Measurements from ENCODE around the gene CAND2. TPM values are rescaled to one million over a fixed set of nuclear protein-coding genes. Genes with fewer than 3 reads are reported as not detected.
A peak's percentile ranks its signal among the peaks of the same experiment; 100 is the strongest.

Gene CAND2
- total RNA-seq, 4 donors from 2014 or later = 10.8 to 26.8 (median 19.6) TPM

DNA sequence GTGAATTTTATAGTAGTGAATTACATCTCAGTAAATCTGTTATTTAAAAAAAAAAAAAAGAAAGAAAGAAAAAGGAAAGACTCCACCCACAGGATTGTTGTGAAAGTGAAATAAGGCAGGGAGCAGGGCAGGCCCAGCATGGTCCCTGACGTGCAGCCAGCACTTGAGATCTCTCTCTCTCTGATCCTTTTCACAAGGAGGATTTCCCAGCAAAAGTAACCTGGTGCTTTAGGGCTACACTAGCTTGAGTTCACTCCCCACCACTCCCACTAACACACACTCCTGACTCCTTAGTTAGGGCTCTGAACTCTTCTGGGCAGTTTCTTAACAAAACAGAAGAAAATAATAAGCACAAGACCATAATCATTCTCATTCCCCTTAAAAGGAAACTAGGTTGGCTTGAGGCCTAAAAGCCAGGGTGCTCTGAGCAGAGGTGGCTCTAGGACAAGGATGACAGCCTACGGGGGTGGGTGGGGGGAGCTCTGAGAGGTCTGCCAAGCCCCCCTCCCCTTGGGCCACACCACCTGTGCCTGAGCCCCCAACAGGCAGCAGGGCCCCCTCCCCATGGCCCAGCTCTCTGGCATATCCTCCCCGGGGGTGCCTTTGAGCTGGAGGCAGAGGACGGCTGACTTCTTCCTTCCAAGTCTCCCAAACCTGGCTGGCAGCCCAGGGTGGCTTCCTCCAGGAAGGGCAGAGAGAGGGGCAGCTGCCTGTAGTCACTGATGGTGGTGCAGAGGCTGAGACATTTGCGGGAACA, 38.3 kb upstream of the CAND2 start:
- TF ChIP-seq POLR2A (IDR thresholded peaks at IDR 0.05; ENCODE audit: low read depth) (no peak), EP300 (IDR thresholded peaks at IDR 0.05) (no peak), POLR2AphosphoS5 (IDR thresholded peaks at IDR 0.05) (peak; percentile 12 to 38)
- TF ChIP-seq, protein P1, sequence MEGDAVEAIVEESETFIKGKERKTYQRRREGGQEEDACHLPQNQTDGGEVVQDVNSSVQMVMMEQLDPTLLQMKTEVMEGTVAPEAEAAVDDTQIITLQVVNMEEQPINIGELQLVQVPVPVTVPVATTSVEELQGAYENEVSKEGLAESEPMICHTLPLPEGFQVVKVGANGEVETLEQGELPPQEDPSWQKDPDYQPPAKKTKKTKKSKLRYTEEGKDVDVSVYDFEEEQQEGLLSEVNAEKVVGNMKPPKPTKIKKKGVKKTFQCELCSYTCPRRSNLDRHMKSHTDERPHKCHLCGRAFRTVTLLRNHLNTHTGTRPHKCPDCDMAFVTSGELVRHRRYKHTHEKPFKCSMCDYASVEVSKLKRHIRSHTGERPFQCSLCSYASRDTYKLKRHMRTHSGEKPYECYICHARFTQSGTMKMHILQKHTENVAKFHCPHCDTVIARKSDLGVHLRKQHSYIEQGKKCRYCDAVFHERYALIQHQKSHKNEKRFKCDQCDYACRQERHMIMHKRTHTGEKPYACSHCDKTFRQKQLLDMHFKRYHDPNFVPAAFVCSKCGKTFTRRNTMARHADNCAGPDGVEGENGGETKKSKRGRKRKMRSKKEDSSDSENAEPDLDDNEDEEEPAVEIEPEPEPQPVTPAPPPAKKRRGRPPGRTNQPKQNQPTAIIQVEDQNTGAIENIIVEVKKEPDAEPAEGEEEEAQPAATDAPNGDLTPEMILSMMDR (IDR thresholded peaks at IDR 0.05) = no peak
- Histone ChIP-seq H3K4me3 (no peak overlapping the region), H3K27me3 (no peaks in the 10 kb centered on the region), H3K36me3 (no peaks in the 10 kb centered on the region), H3K4me1 (peaks cover 14 to 23% (median 20%) of the 10 kb centered on the region in 4 donors), H3K9me3 (no peaks in the 10 kb centered on the region), H3K27ac (replicated peaks in 1 of 4) (peak overlapping the region; percentile 72 to 80 (median 78))
- intact Hi-C loops (cut with DNase I) = no loop called here
- 11% methylated on average over 5 of the region's 5 CpGs for WGBS
- no peak for DNase-seq (ENCODE audit: extremely low spot score)

DNA sequence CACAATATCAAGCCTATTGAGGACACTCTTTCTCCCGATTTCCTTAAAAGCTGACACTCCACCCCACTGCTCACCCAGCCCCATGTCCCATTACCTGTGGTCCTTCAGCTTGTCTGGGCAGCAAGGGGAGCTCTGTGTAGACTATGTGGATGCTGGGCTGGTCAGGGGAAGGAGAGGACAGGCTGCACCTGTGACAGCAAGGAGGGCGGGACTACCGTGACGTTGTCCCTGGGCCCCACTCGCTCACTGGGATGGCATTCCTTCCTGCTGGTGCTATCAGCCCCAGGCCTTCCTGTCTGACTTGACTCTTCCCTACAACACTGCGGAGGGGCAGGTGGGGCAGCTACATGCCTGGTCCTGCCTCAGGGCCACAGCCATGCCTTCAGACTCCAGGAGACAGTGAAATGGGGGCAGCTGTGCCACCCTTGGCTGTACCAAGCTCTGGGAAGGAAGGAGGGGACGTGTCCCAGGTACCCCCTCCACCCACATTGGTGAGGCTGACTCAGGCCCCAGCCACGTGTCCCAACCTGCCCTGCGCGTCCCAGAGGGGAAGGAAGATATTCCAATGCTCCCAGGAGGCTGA, 37.3 kb upstream of the CAND2 start, which contains the start of gene TMEM40:
TSS of gene TMEM40 (minus strand) at position 163 of the 583 bp plus-strand sequence. CDS start 9,427 bp downstream, outside the sequence.
- no peak for DNase-seq (ENCODE audit: extremely low spot score)
- Histone ChIP-seq H3K27me3 (no peaks in the 10 kb centered on the region), H3K27ac (replicated peaks in 1 of 4) (peak within 1 kb of the TSS; percentile 72 to 80 (median 78)), H3K36me3 (no peaks in the 10 kb centered on the region), H3K9me3 (no peaks in the 10 kb centered on the region), H3K4me1 (peaks cover 14 to 23% (median 21%) of the 10 kb centered on the region in 4 donors), H3K4me3 (no peak within 1 kb of the TSS)
- WGBS = 89% methylated on average over 9 of the region's 10 CpGs
- intact Hi-C loops (cut with DNase I) = no loop called here
- TF ChIP-seq, protein P1 (IDR thresholded peaks at IDR 0.05) = no peak
- TF ChIP-seq POLR2AphosphoS5 (IDR thresholded peaks at IDR 0.05) (no peak), EP300 (IDR thresholded peaks at IDR 0.05) (no peak), POLR2A (IDR thresholded peaks at IDR 0.05; ENCODE audit: low read depth) (no peak)

DNA sequence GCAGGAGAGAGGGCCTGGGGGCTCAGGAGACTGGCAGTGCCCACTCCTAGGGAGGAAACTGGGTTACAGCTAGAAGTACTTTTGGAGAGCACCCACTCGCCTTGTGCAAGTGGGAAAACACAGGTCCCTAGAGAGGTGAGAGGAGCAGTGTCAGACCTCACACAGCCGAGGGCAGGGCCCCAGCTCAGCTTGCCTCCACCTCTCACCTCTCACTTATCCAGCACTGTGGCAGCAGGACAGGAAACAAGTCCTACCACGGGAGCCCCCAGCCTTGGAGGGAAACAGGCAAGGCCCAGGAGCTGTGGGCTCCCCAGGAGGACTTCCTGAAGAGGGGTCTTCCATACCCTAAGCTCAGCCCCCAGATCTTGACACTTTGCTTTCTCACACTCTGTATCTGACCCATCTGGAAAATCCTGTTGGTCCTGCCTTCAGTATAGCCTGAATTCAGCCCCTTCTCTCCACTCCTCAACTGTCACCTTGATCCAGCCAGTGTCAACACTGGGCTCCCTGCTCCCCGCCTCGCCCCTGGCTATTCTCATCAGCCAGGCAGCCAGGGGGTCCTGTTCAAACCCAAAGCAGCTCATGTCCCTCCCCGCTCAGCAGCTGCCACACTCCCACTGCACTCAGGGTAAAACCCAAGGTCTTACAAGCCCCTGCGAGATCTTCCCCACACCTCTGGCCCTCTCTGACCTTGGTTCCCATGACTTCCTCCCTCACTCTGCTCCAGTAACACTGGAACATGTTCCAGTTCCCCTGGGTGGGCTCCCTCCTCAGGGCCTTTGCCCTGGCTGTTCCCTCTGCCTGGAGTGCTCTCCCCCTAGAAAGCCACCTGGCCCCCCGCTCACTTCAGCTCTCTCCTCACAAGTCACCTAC, 36.6 kb upstream of the CAND2 start:
- Histone ChIP-seq H3K9me3 (no peaks in the 10 kb centered on the region), H3K4me1 (peaks cover 14 to 23% (median 21%) of the 10 kb centered on the region in 4 donors), H3K27ac (replicated peaks in 1 of 4) (no peak overlapping the region), H3K36me3 (no peaks in the 10 kb centered on the region), H3K27me3 (no peaks in the 10 kb centered on the region), H3K4me3 (no peak overlapping the region)
- WGBS = 94% methylated on average over 6 of the region's 8 CpGs
- intact Hi-C loops (cut with DNase I) = no loop called here
- TF ChIP-seq, protein P1 (IDR thresholded peaks at IDR 0.05) = no peak
- TF ChIP-seq POLR2A (IDR thresholded peaks at IDR 0.05; ENCODE audit: low read depth) (no peak), EP300 (IDR thresholded peaks at IDR 0.05) (no peak), POLR2AphosphoS5 (IDR thresholded peaks at IDR 0.05) (no peak)
- no peak for DNase-seq (ENCODE audit: extremely low spot score)

DNA sequence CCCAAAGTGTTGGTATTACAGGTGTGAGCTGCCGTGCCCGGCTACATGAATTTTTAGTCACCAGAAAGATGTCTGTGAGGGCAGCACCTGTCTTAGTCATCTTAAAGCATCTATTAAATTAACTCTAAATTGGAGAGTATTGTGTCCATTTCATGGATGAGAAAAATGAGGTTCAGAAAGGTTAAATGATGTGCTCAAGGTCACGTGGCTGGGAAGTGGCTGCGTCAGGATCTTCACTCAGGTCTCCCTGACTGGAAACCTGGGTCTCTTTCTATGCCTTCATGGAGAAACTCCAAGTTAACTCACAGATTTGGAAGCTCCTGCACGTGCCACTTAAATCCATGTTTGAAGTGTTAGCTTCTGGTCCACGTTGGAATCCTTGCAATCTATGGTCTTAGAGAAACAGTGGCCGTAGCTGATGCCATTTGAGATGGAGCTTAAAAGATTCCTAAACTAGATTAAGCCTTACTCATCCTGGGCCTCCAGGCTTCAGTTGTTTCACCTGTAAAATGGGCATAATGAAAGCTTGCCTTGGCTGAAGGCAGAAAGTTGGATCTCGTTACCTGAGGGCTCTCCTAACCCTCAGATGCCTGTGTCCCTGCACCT, 32.2 kb upstream of the CAND2 start:
- TF ChIP-seq POLR2A (IDR thresholded peaks at IDR 0.05; ENCODE audit: low read depth) (no peak), POLR2AphosphoS5 (IDR thresholded peaks at IDR 0.05) (no peak), EP300 (IDR thresholded peaks at IDR 0.05) (no peak)
- TF ChIP-seq, protein P1 (IDR thresholded peaks at IDR 0.05) = no peak
- no peaks in the 10 kb centered on the region for H3K9me3 ChIP-seq
- no peaks in the 10 kb centered on the region for H3K27me3 ChIP-seq
- no peaks in the 10 kb centered on the region for H3K36me3 ChIP-seq
- H3K4me3 ChIP-seq = no peak overlapping the region
- DNase-seq (ENCODE audit: extremely low spot score) = no peak
- peaks cover 0 to 3% (median 2%) of the 10 kb centered on the region in 4 donors for H3K4me1 ChIP-seq
- WGBS = 92% methylated on average over 8 of the region's 8 CpGs
- intact Hi-C loops (cut with DNase I) = no loop called here
- no peak overlapping the region for H3K27ac ChIP-seq (replicated peaks in 1 of 4)
